Esophagus squamous epithelium (tissue), 4 donors: ENCODE measurements around the gene CD6.

Experiments
- POLR2A ChIP-seq, 4 donors: fragments of 450-650 bp; IDR thresholded peaks; one replicate each; pipeline ENCODE4 v1.6.1; 2017; ENCODE audit warnings: antibody characterized with exemption in 4 of 4, mild to moderate bottlenecking in 4 of 4, moderate library complexity in 3 of 4
- TF ChIP-seq, protein P1 (sequence below), 6 experiments: fragments of 450-650 bp in 4 of 6; fragments of 200-600 bp in 2 of 6; sonication (generic) in 2 of 6; IDR thresholded peaks; one replicate each; pipeline ENCODE4 v1.5.1; 2016 to 2019; ENCODE audit warnings: antibody characterized with exemption in 6 of 6, mild to moderate bottlenecking in 4 of 6, moderate library complexity in 4 of 6

DNA sequence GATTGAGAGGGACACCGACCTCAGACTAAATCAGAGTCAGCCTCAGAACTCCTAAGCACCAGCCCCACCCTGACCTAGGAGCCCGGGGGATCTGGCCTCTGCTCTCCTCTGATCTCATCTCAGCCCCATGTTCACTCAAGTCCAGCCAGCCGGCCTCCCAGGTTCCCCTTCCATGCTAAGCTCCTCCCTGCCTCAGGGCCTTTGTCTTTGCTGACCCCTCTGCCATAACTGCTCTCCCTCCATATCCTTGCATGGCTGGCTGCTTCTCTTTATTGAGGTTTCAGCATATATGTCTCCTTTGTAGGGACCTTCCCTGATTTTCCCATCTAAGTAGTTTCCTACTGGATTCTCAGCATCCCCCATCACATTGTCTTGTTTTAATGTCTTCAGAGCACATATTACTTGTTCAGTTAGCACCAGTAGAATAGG lies 18.7 kb upstream of the CD6 start:
- TF ChIP-seq, protein P1, sequence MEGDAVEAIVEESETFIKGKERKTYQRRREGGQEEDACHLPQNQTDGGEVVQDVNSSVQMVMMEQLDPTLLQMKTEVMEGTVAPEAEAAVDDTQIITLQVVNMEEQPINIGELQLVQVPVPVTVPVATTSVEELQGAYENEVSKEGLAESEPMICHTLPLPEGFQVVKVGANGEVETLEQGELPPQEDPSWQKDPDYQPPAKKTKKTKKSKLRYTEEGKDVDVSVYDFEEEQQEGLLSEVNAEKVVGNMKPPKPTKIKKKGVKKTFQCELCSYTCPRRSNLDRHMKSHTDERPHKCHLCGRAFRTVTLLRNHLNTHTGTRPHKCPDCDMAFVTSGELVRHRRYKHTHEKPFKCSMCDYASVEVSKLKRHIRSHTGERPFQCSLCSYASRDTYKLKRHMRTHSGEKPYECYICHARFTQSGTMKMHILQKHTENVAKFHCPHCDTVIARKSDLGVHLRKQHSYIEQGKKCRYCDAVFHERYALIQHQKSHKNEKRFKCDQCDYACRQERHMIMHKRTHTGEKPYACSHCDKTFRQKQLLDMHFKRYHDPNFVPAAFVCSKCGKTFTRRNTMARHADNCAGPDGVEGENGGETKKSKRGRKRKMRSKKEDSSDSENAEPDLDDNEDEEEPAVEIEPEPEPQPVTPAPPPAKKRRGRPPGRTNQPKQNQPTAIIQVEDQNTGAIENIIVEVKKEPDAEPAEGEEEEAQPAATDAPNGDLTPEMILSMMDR (IDR thresholded peaks at IDR 0.05): no peak
- no peak for TF ChIP-seq POLR2A (IDR thresholded peaks at IDR 0.05)
